HepG2 (cell line): Measurements from ENCODE around the gene OR4D9. TPM values are rescaled to one million over a fixed set of nuclear protein-coding genes. Genes with fewer than 3 reads are reported as not detected.

Experiments used
- ATF7-NPFF ChIP-seq: sonication (generic); formaldehyde crosslinking; IDR thresholded peaks from 2 replicates; pipeline ENCODE4 v1.8.1; 2023; ENCODE audit warnings: mild to moderate bottlenecking, low read depth, missing genetic modification reagents, moderate library complexity
- GATAD1 ChIP-seq: IDR thresholded peaks from 2 replicates; pipeline ENCODE4 v1.6.1; 2016; ENCODE audit warnings: missing genetic modification reagents, missing compliant biosample characterization
- HNRNPL ChIP-seq: fragments of 200-400 bp; formaldehyde crosslinking; IDR thresholded peaks from 2 replicates; pipeline ENCODE4 v1.6.1; 2017; ENCODE audit warnings: mild to moderate bottlenecking, low read depth, low read length
- HOXA3 ChIP-seq: sonication (generic); formaldehyde crosslinking; IDR thresholded peaks from 2 replicates; pipeline ENCODE4 v1.5.0; 2020; ENCODE audit warnings: missing genetic modification reagents
- KLF12 ChIP-seq: sonication (generic); formaldehyde crosslinking; IDR thresholded peaks from 2 replicates; pipeline ENCODE4 v1.4.0; 2020; ENCODE audit warnings: missing genetic modification reagents, borderline replicate concordance
- MATR3 ChIP-seq: sonication (generic); formaldehyde crosslinking; IDR thresholded peaks from 2 replicates; pipeline ENCODE4 v1.4.0; 2020; ENCODE audit warnings: missing genetic modification reagents
- MBD4 ChIP-seq: IDR thresholded peaks from 2 replicates; pipeline ENCODE4 v1.6.1; 2012; ENCODE audit warnings: low read length, inconsistent platforms, borderline replicate concordance
- MTA3 ChIP-seq: sonication (generic); formaldehyde crosslinking; IDR thresholded peaks from 2 replicates; pipeline ENCODE4 v1.4.0; 2020; ENCODE audit warnings: missing genetic modification reagents
- MTERF4 ChIP-seq: sonication (generic); formaldehyde crosslinking; IDR thresholded peaks from 2 replicates; pipeline ENCODE4 v1.8.0; 2023; ENCODE audit warnings: mild to moderate bottlenecking, missing genetic modification reagents
- NAIF1 ChIP-seq: sonication (generic); formaldehyde crosslinking; IDR thresholded peaks from 2 replicates; pipeline ENCODE4 v1.5.0; 2020; ENCODE audit warnings: mild to moderate bottlenecking, missing genetic modification reagents, borderline replicate concordance
- NPAS2 ChIP-seq: sonication (generic); formaldehyde crosslinking; IDR thresholded peaks from 2 replicates; pipeline ENCODE4 v1.8.0; 2022; ENCODE audit warnings: mild to moderate bottlenecking, missing genetic modification reagents, borderline replicate concordance
- PHB2 ChIP-seq: fragments of 450-650 bp; IDR thresholded peaks from 2 replicates; pipeline ENCODE4 v1.6.1; 2018; ENCODE audit not compliant: partially characterized antibody
- PHF20 ChIP-seq: sonication (generic); formaldehyde crosslinking; IDR thresholded peaks from 2 replicates; pipeline ENCODE4 v1.5.0; 2020; ENCODE audit warnings: mild to moderate bottlenecking, missing genetic modification reagents
- PHF21A ChIP-seq: sonication (generic); formaldehyde crosslinking; IDR thresholded peaks from 2 replicates; pipeline ENCODE4 v1.5.0; 2020; ENCODE audit warnings: mild to moderate bottlenecking, missing genetic modification reagents
- RCOR2 ChIP-seq: IDR thresholded peaks from 2 replicates; pipeline ENCODE4 v1.6.1; 2016; ENCODE audit warnings: missing biosample characterization, missing genetic modification reagents
- SIN3A ChIP-seq: IDR thresholded peaks from 2 replicates; pipeline ENCODE4 v1.6.1; 2011; ENCODE audit warnings: low read depth, mild to moderate bottlenecking, control low read depth, low read length, borderline replicate concordance
- SIN3B ChIP-seq: fragments of 150-350 bp; IDR thresholded peaks from 2 replicates; pipeline ENCODE4 v1.6.1; 2014; ENCODE audit warnings: low read length
- ZHX1 ChIP-seq: sonication (generic); formaldehyde crosslinking; IDR thresholded peaks from 2 replicates; pipeline ENCODE4 v1.8.1; 2022; ENCODE audit warnings: low read depth, mild to moderate bottlenecking, missing genetic modification reagents
- ZNF224 ChIP-seq: sonication (generic); formaldehyde crosslinking; IDR thresholded peaks from 2 replicates; pipeline ENCODE4 v1.5.0; 2020; ENCODE audit warnings: mild to moderate bottlenecking, missing genetic modification reagents
- ZNF510 ChIP-seq: sonication (generic); formaldehyde crosslinking; IDR thresholded peaks from 2 replicates; pipeline ENCODE4 v1.4.0; 2020; ENCODE audit warnings: low read depth, mild to moderate bottlenecking, missing genetic modification reagents
- ZNF563 ChIP-seq: sonication (generic); formaldehyde crosslinking; IDR thresholded peaks from 2 replicates; pipeline ENCODE4 v1.8.0; 2022; ENCODE audit warnings: mild to moderate bottlenecking, moderate library complexity, missing genetic modification reagents
- ZNF616 ChIP-seq: sonication (generic); formaldehyde crosslinking; IDR thresholded peaks from 2 replicates; pipeline ENCODE4 v1.5.0; 2020; ENCODE audit warnings: low read depth, mild to moderate bottlenecking, missing genetic modification reagents
- polyA plus RNA-seq, 8 experiments: library from polyadenylated mRNA; depleted of rRNA in 3 of 8; stranded (reverse) in 7 of 8; unstranded in 1 of 8; fragments of >200 nt; fragmentation: Illumina TruSeq in 4 of 8; extraction: Trizol in 4 of 8; gene quantifications; 2 replicates each; pipeline versions ENCODE4 v1.2.1 to v1.2.3, GENCODE V29; 2011 to 2016; ENCODE audit warnings: low read depth in 4 of 8, missing spikeins in 1 of 8, mixed read lengths in 1 of 8; ENCODE audit not compliant: insufficient read depth in 1 of 8
- total RNA-seq, 5 experiments: library from RNA; depleted of rRNA; stranded (reverse); fragments of >200 nt; fragmentation: Illumina TruSeq; extraction: Trizol; gene quantifications; 2 replicates each; pipeline ENCODE4 v1.2.3, GENCODE V29; 2016; ENCODE audit warnings: low read depth in 1 of 5
- TF ChIP-seq, protein P1 (sequence below): sonication (generic); formaldehyde crosslinking; IDR thresholded peaks from 2 replicates; pipeline ENCODE4 v1.5.1; 2020; ENCODE audit warnings: missing genetic modification reagents, mild to moderate bottlenecking, borderline replicate concordance
- TF ChIP-seq, protein P2 (sequence below): sonication (generic); formaldehyde crosslinking; IDR thresholded peaks from 2 replicates; pipeline ENCODE4 v1.4.0; 2020; ENCODE audit warnings: missing genetic modification reagents

Gene OR4D9
- total and polyA plus RNA-seq, 2 of the 13 experiments (the other 11 are each of a cell fraction or from before 2014, with no cell fraction given) = not detected

DNA sequence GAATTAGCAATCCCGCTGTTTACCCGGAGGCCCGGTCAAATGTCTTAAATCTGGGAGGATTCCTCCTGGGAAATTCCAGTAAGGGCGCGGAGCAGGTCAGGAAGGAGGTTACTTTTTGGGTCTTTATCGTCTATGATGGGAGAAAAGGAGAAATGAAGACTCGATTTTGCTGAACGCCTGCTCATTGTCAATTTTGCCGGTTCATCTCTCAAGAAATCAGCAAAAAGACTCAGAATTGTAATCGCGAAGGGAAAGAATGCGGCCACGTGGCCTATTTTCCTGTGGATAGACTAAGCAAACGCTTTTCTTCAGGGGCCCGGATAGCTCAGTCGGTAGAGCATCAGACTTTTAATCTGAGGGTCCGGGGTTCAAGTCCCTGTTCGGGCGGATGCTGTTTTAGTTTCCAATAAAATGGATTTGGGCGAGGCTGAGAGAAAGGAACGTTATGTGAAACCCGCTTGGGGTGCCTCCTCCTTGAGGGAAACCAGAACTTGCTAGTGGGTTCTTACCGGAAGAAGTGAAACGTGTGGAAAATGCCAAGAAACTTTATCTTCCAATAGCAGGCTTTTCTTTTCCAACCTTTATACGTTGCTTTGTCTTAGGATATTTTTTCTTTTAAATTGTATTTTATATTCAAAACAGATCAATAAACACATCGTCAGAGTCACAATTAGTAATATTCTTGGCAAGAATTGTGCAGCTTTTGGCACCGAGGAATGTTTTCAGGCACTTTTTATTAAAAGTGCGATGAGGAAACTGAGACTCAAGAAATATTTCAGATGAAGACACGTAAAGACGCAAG lies 45.0 kb downstream of the OR4D9 start (continued):
- TF ChIP-seq NPAS2 (CRISPR knock-in tag) (no peak), GATAD1 (CRISPR knock-in tag) (no peak), SIN3B (no peak), NAIF1 (peak; percentile 33; the same call in 1 of the 2 replicates), ATF7-NPFF (CRISPR knock-in tag) (no peak), MTERF4 (CRISPR knock-in tag) (no peak), PHB2 (no peak), ZHX1 (no peak), MTA3 (CRISPR knock-in tag) (no peak), ZNF616 (CRISPR knock-in tag) (no peak), HNRNPL (no peak), MBD4 (peak; percentile 67; the same call in 1 of the 2 replicates), HOXA3 (CRISPR knock-in tag) (no peak), KLF12 (CRISPR knock-in tag) (peak; percentile 29; the same call in 1 of the 2 replicates), MATR3 (CRISPR knock-in tag) (no peak), PHF21A (CRISPR knock-in tag) (0 out of 2 replicates have a peak, but pooled peaks have one; percentile 21), ZNF224 (CRISPR knock-in tag) (no peak), SIN3A (no peak), ZNF510 (CRISPR knock-in tag) (no peak), PHF20 (CRISPR knock-in tag) (no peak), RCOR2 (CRISPR knock-in tag) (no peak), ZNF563 (CRISPR knock-in tag) (no peak)
- TF ChIP-seq, protein P1, sequence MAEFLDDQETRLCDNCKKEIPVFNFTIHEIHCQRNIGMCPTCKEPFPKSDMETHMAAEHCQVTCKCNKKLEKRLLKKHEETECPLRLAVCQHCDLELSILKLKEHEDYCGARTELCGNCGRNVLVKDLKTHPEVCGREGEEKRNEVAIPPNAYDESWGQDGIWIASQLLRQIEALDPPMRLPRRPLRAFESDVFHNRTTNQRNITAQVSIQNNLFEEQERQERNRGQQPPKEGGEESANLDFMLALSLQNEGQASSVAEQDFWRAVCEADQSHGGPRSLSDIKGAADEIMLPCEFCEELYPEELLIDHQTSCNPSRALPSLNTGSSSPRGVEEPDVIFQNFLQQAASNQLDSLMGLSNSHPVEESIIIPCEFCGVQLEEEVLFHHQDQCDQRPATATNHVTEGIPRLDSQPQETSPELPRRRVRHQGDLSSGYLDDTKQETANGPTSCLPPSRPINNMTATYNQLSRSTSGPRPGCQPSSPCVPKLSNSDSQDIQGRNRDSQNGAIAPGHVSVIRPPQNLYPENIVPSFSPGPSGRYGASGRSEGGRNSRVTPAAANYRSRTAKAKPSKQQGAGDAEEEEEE (CRISPR knock-in tag) = no peak
- TF ChIP-seq, protein P2, sequence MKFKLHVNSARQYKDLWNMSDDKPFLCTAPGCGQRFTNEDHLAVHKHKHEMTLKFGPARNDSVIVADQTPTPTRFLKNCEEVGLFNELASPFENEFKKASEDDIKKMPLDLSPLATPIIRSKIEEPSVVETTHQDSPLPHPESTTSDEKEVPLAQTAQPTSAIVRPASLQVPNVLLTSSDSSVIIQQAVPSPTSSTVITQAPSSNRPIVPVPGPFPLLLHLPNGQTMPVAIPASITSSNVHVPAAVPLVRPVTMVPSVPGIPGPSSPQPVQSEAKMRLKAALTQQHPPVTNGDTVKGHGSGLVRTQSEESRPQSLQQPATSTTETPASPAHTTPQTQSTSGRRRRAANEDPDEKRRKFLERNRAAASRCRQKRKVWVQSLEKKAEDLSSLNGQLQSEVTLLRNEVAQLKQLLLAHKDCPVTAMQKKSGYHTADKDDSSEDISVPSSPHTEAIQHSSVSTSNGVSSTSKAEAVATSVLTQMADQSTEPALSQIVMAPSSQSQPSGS (CRISPR knock-in tag) = no peak
